Measurements from ENCODE around the gene TAB3. TPM values are rescaled to one million over a fixed set of nuclear protein-coding genes. Genes with fewer than 3 reads are reported as not detected.

The TAB3 gene
- total RNA-seq, 1 donor from 2014 or later = 10.8 TPM

DNA sequence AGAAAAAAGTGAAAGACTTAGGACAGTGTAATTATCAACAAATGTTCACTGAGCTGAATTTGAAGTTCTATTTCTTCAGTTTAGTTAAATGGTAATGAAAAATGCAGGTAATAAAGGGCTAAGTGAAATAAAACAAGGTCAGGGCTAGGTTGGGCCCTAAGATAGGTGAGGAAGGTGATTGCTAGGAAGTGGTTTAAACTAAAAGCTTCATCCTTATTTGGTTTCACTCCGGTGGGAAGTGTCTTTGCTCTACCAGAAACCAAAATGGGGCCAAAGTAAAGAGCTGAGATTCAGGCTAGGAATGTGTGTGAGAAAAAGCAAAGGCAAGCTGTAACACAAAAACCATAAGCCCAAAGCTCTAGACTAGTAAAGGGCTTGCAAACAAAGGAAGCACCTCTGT is 31.0 kb downstream of the TAB3 start:
- DNase-seq (ENCODE audit: low read depth) (no peak), FAIRE-seq (no peak)
- Histone ChIP-seq H3K4me3 (ENCODE audit: low read depth, low read length) (no peak overlapping the region), H3K27me3 (ENCODE audit: control insufficient read depth, insufficient read depth, low read length) (no peaks in the 10 kb centered on the region), H3K36me3 (ENCODE audit: control insufficient read depth, insufficient read depth, low read length) (peaks cover 2% of the 10 kb centered on the region)
- TF ChIP-seq, protein P1, sequence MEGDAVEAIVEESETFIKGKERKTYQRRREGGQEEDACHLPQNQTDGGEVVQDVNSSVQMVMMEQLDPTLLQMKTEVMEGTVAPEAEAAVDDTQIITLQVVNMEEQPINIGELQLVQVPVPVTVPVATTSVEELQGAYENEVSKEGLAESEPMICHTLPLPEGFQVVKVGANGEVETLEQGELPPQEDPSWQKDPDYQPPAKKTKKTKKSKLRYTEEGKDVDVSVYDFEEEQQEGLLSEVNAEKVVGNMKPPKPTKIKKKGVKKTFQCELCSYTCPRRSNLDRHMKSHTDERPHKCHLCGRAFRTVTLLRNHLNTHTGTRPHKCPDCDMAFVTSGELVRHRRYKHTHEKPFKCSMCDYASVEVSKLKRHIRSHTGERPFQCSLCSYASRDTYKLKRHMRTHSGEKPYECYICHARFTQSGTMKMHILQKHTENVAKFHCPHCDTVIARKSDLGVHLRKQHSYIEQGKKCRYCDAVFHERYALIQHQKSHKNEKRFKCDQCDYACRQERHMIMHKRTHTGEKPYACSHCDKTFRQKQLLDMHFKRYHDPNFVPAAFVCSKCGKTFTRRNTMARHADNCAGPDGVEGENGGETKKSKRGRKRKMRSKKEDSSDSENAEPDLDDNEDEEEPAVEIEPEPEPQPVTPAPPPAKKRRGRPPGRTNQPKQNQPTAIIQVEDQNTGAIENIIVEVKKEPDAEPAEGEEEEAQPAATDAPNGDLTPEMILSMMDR (IDR thresholded peaks at IDR 0.05; ENCODE audit: insufficient read depth, low read length, severe bottlenecking) = no peak

DNA sequence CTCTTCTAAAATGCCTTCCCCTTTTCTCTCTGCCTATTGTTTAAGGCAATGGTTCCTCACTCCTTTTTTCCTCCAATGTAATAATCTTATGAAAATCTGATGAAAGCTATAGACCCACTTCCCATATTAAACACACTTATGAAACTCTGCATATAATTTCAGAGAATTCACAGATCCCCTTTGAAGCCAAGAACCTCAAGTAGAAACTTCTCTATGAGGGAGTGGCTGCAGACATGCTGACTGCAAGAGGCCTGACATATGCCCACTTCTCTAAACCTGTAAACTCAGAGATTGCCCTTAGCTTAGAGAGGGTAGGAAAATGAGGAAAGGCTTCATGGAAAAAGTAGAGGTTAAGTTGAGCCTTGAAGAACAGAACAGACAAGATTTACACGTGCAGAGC is 37.6 kb downstream of the TAB3 start:
- no peak for DNase-seq (ENCODE audit: low read depth)
- FAIRE-seq = no peak
- H3K36me3 ChIP-seq (ENCODE audit: control insufficient read depth, insufficient read depth, low read length) = peaks cover 3% of the 10 kb centered on the region
- no peaks in the 10 kb centered on the region for H3K27me3 ChIP-seq (ENCODE audit: control insufficient read depth, insufficient read depth, low read length)
- TF ChIP-seq, protein P1 (IDR thresholded peaks at IDR 0.05; ENCODE audit: insufficient read depth, low read length, severe bottlenecking) = no peak
- H3K4me3 ChIP-seq (ENCODE audit: low read depth, low read length) = no peak overlapping the region

DNA sequence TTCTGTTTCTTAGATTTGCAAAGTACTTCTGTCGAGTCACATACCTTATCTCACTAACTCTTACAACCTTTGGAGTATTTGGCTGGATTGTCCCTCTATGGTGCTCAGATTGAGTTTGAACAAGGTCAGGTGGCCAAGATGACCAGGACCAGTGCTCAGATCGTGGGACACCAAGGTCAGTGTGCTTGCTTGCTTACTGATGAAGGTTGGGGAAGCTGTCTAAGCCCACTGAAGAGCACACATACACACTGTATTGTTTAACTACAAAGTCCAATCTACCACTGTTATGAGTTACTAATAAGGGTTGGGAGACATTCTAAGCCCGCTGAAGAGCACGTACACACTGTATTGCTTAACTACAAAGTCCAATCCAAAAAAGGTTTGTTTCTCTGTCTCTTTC is 53.7 kb downstream of the TAB3 start:
- FAIRE-seq (no peak), DNase-seq (ENCODE audit: low read depth) (no peak)
- Histone ChIP-seq H3K4me3 (ENCODE audit: low read depth, low read length) (no peak overlapping the region), H3K36me3 (ENCODE audit: control insufficient read depth, insufficient read depth, low read length) (peaks cover 1% of the 10 kb centered on the region), H3K27me3 (ENCODE audit: control insufficient read depth, insufficient read depth, low read length) (no peaks in the 10 kb centered on the region)
- TF ChIP-seq, protein P1 (IDR thresholded peaks at IDR 0.05; ENCODE audit: insufficient read depth, low read length, severe bottlenecking) = no peak

DNA sequence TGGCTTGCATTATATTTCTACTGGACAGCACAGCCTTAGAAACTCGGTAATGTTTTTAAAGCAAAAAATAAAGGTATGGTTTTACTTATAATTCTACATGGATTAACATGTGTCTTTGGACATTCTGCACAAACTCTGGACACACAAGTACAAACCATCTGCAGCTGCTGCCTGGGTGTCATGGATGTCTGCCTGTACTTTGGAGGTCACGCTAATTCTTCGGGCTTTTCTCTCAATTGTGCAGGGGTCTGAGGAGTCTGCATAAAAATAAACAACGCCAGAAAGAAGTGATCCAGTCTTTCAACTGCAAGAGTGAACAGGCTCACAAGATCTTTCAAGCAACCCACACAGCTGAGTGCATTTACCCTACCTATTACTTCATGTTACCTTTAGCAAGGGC is 55.2 kb downstream of the TAB3 start:
- TF ChIP-seq, protein P1 (IDR thresholded peaks at IDR 0.05; ENCODE audit: insufficient read depth, low read length, severe bottlenecking) = no peak
- peaks cover 1% of the 10 kb centered on the region for H3K36me3 ChIP-seq (ENCODE audit: control insufficient read depth, insufficient read depth, low read length)
- H3K4me3 ChIP-seq (ENCODE audit: low read depth, low read length) = no peak overlapping the region
- FAIRE-seq (no peak), DNase-seq (ENCODE audit: low read depth) (no peak)
- H3K27me3 ChIP-seq (ENCODE audit: control insufficient read depth, insufficient read depth, low read length) = no peaks in the 10 kb centered on the region

DNA sequence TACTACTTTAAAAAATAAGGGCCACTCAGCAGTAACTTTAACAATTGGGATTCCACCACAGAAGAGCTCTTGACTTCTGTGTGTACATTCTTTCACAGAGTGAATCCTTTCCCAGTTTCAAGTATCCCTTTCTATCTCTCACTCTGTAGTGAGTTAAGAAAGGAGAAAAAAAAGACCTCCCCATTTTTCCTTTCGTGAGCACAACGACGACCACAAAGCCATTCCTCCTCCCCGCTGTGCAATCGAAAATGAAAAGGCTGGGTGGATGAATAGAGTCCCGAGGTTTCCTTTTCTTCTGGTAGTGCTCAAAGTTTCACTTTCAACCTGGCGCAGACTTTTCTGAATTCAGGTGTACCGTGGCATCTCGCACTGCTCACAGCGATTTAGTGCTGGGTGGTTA is 58.0 kb downstream of the TAB3 start:
- FAIRE-seq = no peak
- TF ChIP-seq, protein P1 (IDR thresholded peaks at IDR 0.05; ENCODE audit: insufficient read depth, low read length, severe bottlenecking) = no peak
- H3K4me3 ChIP-seq (ENCODE audit: low read depth, low read length) = no peak overlapping the region
- DNase-seq (ENCODE audit: low read depth) = no peak
- H3K27me3 ChIP-seq (ENCODE audit: control insufficient read depth, insufficient read depth, low read length) = no peaks in the 10 kb centered on the region
- no peaks in the 10 kb centered on the region for H3K36me3 ChIP-seq (ENCODE audit: control insufficient read depth, insufficient read depth, low read length)

DNA sequence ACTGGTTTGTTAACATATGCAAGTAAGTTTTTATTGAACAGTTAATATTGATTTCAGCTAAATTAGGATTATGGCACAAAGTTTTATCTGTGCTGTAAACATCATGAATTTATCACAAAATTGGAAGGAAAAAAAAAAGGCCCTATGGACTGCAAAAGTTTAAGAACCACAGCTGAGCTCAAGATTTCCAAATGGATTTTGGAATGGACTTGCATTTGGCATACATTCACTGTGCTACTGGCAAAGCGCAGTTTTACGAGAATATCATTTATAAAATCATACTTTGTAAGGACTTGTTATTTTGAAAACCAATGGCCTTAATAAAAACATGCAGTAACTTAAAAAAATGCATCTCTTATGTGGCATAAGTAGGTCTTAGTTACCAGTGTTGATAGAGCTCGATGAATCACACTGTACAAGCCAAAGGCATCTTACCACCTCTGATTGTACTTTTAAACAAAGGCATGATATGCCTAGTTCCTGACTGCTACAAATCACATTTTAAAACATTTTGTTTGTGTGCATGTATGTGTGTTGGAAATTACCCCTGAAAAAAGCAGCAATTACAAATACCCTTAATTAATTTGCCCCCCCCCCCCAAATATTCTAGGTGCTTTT is 58.6 kb downstream of the TAB3 start:
- DNase-seq (ENCODE audit: low read depth) (peak; percentile 14), FAIRE-seq (no peak)
- TF ChIP-seq, protein P1 (IDR thresholded peaks at IDR 0.05; ENCODE audit: insufficient read depth, low read length, severe bottlenecking) = no peak
- no peaks in the 10 kb centered on the region for H3K27me3 ChIP-seq (ENCODE audit: control insufficient read depth, insufficient read depth, low read length)
- H3K36me3 ChIP-seq (ENCODE audit: control insufficient read depth, insufficient read depth, low read length) = no peaks in the 10 kb centered on the region
- no peak overlapping the region for H3K4me3 ChIP-seq (ENCODE audit: low read depth, low read length)
